C1 segment of cervical spinal cord (tissue), 14 donors: ENCODE results near the gene MON2.

Experiments
- DNase-seq, 14 donors: peaks; one replicate each; lab custom pipeline; 2025; lab: John Stamatoyannopoulos, UW

Gene MON2

DNA sequence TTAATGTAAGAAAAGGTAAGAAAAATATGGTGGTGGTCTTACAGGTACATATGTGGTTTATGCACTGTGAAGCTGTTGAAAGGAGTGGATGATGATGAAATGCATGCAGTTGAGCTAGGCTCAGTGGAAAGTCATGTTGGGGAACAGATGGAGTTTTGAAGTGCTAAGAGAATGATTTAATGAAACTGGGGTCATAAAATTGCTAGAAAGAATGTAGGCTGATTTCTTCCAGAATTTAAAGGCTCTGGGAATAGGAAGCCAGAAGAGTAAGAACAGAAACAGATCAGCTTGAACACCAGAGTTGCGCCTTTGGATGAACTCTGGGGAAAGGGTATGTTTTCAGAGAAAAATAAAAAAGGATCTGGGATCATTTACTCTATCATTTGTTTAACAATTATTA lies 146.5 kb downstream of the MON2 start:
- no peak for DNase-seq

DNA sequence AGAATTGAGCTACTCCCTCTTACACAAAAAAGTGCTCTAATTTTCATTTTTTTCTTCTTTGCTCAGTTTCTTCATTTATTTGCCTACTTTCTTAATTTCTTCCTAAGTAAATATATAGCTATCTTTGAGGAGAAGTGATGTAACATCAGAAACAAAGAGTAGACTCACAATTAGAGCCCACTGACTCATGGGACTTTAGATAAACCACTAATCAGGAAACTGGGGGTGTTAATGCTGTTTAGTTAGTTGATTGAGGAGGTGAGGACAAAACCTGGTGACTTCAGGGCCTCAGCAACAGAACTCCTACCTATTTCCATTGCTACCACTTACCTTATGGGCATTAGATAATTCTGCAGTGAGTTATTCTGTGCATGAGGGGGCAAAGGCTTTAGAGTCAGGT lies 151.7 kb downstream of the MON2 start:
- DNase-seq, result no peak

DNA sequence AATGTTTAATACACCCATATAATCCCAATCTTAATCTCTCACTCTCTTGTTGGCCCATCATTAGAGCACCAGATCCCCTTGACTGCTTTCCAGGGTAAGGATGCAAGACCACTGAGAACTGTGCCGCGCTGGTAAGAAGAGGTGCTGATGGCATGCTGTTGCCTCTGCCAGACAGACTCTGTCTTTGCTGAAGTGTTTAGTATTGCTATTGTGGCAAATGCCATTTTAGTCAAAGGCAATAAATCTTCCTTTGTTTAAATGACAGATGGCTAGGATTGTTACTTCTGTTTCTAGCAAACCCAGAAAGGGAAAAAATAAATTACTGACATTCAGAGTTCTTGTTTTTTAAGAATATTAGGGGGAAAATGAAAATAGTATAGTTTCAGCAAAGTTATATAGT lies 152.3 kb downstream of the MON2 start:
- no peak for DNase-seq

DNA sequence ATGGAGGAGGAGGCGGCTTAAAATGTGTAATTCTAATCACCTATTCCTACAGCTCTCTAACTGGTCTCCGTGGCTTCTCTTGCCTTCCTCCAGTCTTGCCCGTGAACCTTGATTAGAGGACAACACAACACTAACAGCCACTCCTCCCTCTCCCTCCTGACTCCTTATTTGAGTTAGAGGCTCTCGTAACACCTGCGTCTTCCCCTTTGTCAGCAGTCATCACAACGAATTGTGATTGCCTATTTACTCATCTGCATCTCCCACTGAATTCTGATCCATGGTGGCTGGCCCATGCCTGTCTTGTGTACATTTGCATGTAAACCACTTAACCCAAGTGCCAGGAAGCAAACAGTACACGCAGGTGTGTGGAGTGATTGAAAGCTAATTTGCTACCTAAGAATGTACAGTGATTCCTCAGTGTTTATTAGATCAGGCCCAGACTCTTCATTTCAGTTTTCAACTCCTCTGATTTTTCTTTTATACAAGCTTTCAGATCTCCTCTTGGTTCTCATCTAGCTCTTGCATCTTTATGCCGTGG lies 154.5 kb downstream of the MON2 start:
- no peak for DNase-seq

- DNase-seq, result no peak
Observed at GRCh38 chr12:62622177-62622576, 155.6 kb downstream of the MON2 start.

- DNase-seq, result no peak
Observed at GRCh38 chr12:62625228-62625627, 158.6 kb downstream of the MON2 start.

DNA sequence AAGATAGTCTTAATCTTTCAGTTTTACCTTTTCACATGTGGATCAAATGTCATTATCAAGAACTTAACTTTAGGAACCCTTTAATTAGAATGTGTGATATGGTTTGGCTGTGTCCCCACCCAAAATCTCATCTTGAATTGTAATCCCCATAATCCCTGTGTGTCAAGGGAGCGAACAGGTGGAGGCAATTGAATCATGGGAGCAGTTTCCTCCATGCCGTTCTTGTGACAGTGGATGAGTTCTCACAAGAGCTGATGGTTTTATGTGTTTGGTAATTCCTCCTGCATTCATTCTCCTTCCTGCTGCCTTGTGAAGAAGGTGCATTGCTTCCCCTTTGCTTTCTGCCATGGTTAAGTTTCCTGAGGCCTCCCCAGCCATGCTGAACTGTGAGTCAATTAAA lies 160.6 kb downstream of the MON2 start:
- DNase-seq, result no peak

- no peak for DNase-seq
Observed at GRCh38 chr12:62629413-62629812, 162.8 kb downstream of the MON2 start.

DNA sequence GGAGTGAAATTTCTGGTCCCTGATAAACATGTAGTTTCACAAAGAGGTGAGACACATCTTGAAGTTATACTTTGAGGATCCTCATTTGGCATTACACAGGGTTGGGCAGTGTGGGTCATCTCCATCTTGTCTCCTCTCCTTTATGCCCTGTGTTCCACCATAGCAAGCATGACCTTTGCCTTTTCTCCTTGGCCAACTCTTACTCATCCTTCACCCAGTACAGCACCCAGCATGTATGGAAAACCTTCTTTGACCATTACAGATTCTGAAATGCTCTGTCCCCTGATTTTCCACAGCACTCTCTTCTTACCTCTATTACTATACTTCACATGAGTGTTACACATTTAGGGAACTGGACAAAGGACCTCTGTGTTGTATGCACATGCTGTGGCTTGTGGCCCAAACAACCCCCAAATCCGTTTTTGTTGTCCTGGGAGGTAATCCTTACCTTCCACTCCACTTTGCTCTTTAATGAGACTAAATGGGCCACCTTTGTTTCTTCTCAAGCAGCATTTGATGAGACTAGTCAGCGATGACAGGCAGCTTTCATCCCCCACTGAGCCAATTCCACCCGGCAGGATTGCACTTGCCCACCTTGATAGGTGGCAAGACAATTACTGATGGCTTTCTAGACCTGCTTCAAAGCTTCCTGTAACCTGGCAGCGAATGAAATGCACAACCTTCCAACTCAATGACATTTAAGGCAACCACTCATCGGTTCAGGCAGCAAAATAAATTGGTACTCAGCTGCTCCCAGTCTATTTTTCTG lies 163.5 kb downstream of the MON2 start:
- peak in 1 of 14 donors; percentile 42 for DNase-seq

DNA sequence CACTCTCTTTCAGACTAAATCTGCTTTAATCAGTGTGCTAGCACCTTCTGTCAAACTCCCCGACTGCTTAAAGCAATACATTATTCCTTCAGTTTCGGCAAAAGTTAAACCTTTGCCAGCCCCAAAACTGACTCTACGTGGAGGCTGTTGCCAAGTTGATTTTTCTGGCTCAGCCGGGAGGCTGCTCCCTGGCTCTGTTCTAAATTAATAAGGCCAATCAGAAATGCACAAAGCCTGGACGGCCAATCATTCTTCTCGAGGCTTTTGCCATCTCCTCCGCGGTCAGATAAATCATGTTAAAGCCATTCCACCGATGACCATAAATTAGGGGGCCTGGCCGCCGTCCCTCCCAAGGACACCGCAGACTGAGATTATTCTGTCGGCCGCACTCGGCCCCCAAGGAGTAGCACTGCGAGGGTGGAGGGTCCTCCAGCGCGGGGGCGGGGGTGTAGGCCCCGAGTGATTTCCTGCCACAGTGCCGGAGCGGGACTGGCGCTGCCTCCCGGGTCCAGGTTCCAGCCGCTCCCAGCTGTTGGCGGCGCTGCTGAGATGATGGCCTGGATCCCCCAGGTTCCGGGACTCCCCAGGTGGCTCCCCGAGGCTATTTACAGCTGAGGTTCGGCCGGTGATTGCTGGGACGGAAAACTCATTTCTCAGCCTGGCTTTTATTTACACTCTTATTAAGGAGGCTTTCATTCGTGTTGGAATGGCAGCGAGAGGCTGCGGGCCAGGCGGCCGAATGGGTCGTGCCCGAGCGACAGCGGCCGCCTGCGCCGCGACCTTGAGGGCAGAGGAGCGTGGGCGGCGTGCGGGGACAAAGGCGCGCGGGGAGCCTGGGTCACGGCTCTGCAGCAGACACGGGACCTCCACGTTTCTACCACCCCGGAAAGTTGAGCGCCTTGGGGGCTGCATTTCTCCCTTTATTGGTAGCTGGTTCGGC lies 165.1 kb downstream of the MON2 start:
- peak in 12 of 14 donors; percentile 36 to 91 (median 62) for DNase-seq

DNA sequence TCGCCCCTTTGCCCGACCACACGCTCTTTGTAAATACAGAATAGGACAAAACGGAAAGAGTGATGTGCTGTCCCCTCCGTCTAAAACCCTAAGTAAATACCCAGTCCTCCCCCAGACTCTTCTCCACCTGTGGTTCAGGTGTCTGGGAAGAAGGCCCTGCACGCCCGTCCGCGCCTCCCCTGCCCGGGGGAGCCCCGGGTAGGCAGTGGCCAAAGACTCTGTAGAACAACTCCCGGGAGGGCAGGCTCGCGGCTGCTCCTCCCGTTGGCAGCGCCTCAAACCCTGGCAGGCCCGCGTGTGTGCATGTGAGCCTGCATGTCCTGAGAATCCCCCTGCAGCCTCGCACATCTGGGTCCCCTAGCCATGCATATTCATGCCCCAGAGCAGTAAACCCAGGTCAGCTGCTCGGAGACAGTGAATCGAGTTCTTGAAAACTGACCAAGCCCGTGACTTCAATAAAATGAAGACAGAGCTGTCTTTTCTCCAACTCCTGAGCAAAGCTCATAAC lies 165.8 kb downstream of the MON2 start:
- DNase-seq, result peak in 10 of 14 donors; percentile 12 to 64 (median 36)

- DNase-seq, result no peak
Observed at GRCh38 chr12:62635649-62636048, 169.0 kb downstream of the MON2 start.

DNA sequence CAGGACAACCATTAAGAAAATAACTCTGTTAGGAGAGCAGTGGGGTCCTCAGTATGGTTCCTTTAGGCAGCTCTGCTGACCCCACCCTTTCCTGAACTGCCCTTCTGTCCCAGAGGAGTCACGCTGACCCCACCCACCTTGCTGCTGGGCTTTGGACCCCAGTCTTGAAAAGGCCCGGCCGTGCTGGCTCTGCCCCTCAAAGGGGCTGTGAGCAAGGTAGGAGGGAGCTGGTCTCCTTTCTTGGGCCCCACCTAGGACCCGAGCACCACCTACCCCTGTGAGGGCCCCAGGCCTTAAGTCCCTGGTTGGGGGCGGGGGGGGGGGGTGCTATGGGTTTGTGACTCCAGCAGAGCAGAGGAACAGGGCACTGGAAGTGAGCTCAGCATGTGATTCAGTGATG lies 171.1 kb downstream of the MON2 start:
- DNase-seq, result no peak

- no peak for DNase-seq
Observed at GRCh38 chr12:62640910-62641448, 174.4 kb downstream of the MON2 start.

GRCh38 chr12:62642486-62642885 lies 175.9 kb downstream of the MON2 start:
- no peak for DNase-seq

DNA sequence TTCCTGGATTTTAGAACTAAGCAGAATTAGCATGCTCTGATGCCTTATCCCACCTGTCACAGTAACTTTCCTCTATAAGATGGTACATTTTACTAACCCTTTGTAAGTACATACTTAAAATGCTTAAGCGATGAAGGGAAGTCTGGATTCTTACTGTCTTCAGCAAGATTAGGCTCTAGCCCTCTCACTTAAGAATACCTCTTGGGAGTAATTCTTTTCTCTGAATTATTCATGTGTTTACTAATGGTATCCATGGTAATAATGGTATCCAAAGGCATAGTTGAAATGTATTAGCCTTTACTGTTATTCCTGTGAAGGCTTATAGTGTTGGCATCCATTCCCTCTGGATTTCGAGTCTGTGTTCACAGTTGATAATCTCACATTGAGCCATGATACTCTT lies 176.9 kb downstream of the MON2 start:
- no peak for DNase-seq

DNA sequence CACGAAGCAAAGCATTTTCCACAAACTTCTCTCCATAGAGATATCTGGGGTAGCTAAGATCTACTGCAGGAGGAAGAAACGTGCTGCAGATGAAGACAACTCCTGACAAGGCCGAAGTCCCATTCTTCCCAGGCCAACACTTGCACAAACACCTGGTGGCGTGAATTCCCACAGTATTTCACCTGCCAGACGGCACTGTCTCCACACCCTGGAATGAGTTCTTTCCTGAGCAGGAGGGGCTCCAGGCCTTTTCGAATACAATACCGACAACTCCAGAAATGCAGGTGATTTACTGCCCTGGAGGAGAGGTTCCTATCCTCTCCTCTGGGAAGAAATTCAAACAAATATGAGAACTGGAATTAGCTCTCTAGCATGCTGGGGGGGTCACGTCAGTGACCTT lies 179.9 kb downstream of the MON2 start:
- DNase-seq, result no peak

DNA sequence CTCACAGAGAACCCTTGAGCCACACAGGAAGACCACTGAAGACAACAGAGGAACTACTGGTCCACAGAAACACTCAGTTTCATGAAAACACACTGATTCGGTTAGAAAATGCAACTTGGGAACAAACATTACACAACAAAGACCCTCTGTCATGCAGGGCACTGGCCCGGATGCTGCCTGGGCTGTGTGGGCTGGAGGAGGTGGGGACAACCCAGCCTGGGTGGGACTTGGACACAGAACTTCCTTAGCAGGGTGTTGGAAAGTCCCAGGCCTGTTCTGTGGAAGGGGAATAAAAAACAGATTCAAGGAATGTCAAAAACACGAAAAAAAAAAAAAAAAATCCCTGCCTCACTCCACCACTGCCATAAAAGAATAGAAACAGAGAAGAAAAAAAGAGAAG lies 181.0 kb downstream of the MON2 start:
- DNase-seq, result peak in 4 of 14 donors; percentile 7 to 27 (median 24)

DNA sequence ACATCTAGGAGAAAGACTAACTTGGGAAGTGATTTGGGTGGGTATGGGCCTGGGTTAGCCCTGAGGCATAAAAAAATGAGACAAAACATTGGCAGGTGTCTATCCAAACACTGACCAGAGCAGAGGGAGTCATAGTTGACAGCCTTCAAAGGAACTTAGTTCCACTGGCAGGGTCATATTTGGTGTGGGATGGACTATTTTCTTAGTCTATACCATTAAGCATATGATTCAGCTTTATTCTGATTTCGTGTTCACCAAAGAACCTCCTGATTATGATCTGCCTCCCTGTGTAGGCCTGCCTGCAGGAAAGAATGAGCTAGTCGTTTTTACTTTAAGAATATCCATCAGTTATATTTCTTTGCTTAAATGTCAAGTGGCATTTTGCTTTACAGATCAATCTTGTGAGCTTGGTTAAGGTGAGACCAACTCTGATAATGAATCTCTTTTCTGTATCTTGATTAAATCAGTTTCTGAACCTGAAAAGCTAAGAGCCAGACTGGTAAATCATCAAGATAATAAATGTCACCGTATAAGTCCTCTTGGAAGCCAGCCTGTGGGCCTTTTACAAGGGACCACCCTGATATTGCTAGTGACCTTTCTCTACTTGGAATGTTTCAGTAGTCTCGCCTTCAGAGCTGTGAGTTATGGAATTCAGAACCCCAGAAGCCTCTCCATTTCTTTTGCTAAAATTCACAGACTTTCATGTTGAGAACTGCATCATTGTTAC lies 182.9 kb downstream of the MON2 start:
- DNase-seq, result no peak
